HL-60 (cell line): Measurements from ENCODE around the gene SDCCAG8.

Source experiments
- DNase-seq, 2 experiments: peaks; one replicate each; pipeline ENCODE4 v3.0.0-alpha.2; 2010 to 2020; ENCODE audit warnings: low read depth in 1 of 2, low spot score in 1 of 2
- H3K27ac ChIP-seq: fragments of 250-450 bp; sonication (Bioruptor Pico); replicated peaks from 2 replicates; pipeline ENCODE4 v1.5.1; 2020; ENCODE audit warnings: mild to moderate bottlenecking, moderate library complexity
- H3K27me3 ChIP-seq: fragments of 250-450 bp; sonication (Bioruptor Pico); 2 replicates; pipeline ENCODE4 v1.5.1; 2021; ENCODE audit warnings: mild to moderate bottlenecking, moderate library complexity; ENCODE audit not compliant: insufficient read depth, poor library complexity, severe bottlenecking
- H3K4me3 ChIP-seq: replicated peaks from 2 replicates; pipeline ENCODE4 v1.5.1; 2011; ENCODE audit warnings: mild to moderate bottlenecking, control low read depth, low read length; ENCODE audit not compliant: insufficient read depth
- CTCF ChIP-seq: IDR thresholded peaks from one replicate; pipeline ENCODE4 v1.5.1; 2011; ENCODE audit warnings: low read length, control low read depth, inconsistent platforms; ENCODE audit not compliant: insufficient read depth
- GABPA ChIP-seq: IDR thresholded peaks from 2 replicates; pipeline ENCODE4 v1.6.1; 2012; ENCODE audit warnings: low read depth
- POLR2AphosphoS5 ChIP-seq: IDR thresholded peaks from 2 replicates; pipeline ENCODE4 v1.6.1; 2012; ENCODE audit warnings: low read depth
- REST ChIP-seq: IDR thresholded peaks from 2 replicates; pipeline ENCODE4 v1.6.1; 2012; ENCODE audit warnings: low read depth; ENCODE audit not compliant: insufficient replicate concordance
- SPI1 ChIP-seq: IDR thresholded peaks from 2 replicates; pipeline ENCODE4 v1.6.1; 2012; ENCODE audit warnings: low read depth, mild to moderate bottlenecking, borderline replicate concordance

SDCCAG8 gene

GRCh38 chr1:243244432-243244841 is 11.4 kb upstream of the SDCCAG8 start:
- Histone ChIP-seq H3K27me3 (no peaks in the 10 kb centered on the region), H3K27ac (peak overlapping the region; percentile 17; the same call in 1 of the 2 replicates), H3K4me3 (no peak overlapping the region)
- DNase-seq: no peak
- TF ChIP-seq POLR2AphosphoS5: no peak
- no peak for TF ChIP-seq SPI1
- TF ChIP-seq CTCF: no peak
- TF ChIP-seq REST: no peak
- TF ChIP-seq GABPA: no peak

- DNase-seq: peak in 1 of 2 experiments; percentile 27
- no peak overlapping the region for H3K4me3 ChIP-seq
- H3K27ac ChIP-seq: no peak overlapping the region
- H3K27me3 ChIP-seq: no peaks in the 10 kb centered on the region
- TF ChIP-seq SPI1: peak; percentile 25; the same call in 1 of the 2 replicates
- TF ChIP-seq REST: no peak
Measured at GRCh38 chr1:243246916-243247315, 8.9 kb upstream of the SDCCAG8 start.

- TF ChIP-seq POLR2AphosphoS5 (no peak), SPI1 (no peak), REST (no peak), CTCF (no peak), GABPA (no peak)
- H3K4me3 ChIP-seq: no peak overlapping the region
- no peaks in the 10 kb centered on the region for H3K27me3 ChIP-seq
- DNase-seq: no peak
- no peak overlapping the region for H3K27ac ChIP-seq
Measured at GRCh38 chr1:243247901-243248300, 7.9 kb upstream of the SDCCAG8 start.

GRCh38 chr1:243249214-243249613 is 6.6 kb upstream of the SDCCAG8 start:
- TF ChIP-seq POLR2AphosphoS5 (no peak), SPI1 (no peak)
- no peaks in the 10 kb centered on the region for H3K27me3 ChIP-seq
- no peak overlapping the region for H3K27ac ChIP-seq
- no peak overlapping the region for H3K4me3 ChIP-seq
- no peak for DNase-seq
